Upper lobe of left lung (tissue), 6 donors: ENCODE results near the gene GAB3. TPM values are rescaled to one million over a fixed set of nuclear protein-coding genes. Genes with fewer than 3 reads are reported as not detected.

Source experiments
- ATAC-seq, 2 donors: fragments of 200-7000 bp; cut with Tn5 transposase; one replicate each; pipeline ENCODE4 v1.9.1; 2022; ENCODE audit warnings: mild to moderate bottlenecking in 2 of 2, moderate library complexity in 2 of 2; ENCODE audit not compliant: low FRiP score in 2 of 2
- DNase-seq, 2 donors: peaks; one replicate each; pipeline ENCODE4 v3.0.0-alpha.2; 2019 to 2020
- H3K27ac ChIP-seq, 4 donors: fragments of 200-600 bp; sonication (generic); one replicate each; pipeline ENCODE4 v1.5.1; 2016 to 2019
- H3K27me3 ChIP-seq, 4 donors: fragments of 200-600 bp; sonication (generic); one replicate each; pipeline ENCODE4 v1.5.1; 2017 to 2019
- H3K36me3 ChIP-seq, 4 donors: fragments of 200-600 bp; sonication (generic); one replicate each; pipeline ENCODE4 v1.5.1; 2016 to 2019
- H3K4me1 ChIP-seq, 4 donors: fragments of 200-600 bp; sonication (generic); one replicate each; pipeline ENCODE4 v1.5.1; 2018 to 2019
- H3K4me3 ChIP-seq, 4 donors: fragments of 200-600 bp; sonication (generic); one replicate each; pipeline ENCODE4 v1.5.1; 2017 to 2019; ENCODE audit warnings: mild to moderate bottlenecking in 2 of 4, moderate library complexity in 1 of 4
- H3K9me3 ChIP-seq, 4 donors: fragments of 200-600 bp; sonication (generic); one replicate each; pipeline ENCODE4 v1.5.1; 2018 to 2019
- CTCF ChIP-seq, 6 experiments: fragments of 450-650 bp in 4 of 6; fragments of 200-600 bp in 2 of 6; sonication (generic) in 2 of 6; IDR thresholded peaks; one replicate each; pipeline ENCODE4 v1.5.1; 2016 to 2019; ENCODE audit warnings: antibody characterized with exemption in 6 of 6
- EP300 ChIP-seq, 4 donors: sonication (generic); formaldehyde crosslinking; IDR thresholded peaks; one replicate each; pipeline ENCODE4 v1.5.1; 2017; ENCODE audit warnings: antibody characterized with exemption in 4 of 4, control low read depth in 2 of 4
- POLR2A ChIP-seq, 4 donors: fragments of 450-650 bp; IDR thresholded peaks; one replicate each; pipeline ENCODE4 v1.5.1; 2016 to 2017; ENCODE audit warnings: antibody characterized with exemption in 4 of 4, mild to moderate bottlenecking in 2 of 4
- POLR2AphosphoS5 ChIP-seq, 2 donors: sonication (generic); formaldehyde crosslinking; IDR thresholded peaks; one replicate each; pipeline ENCODE4 v1.5.1; 2017; ENCODE audit warnings: antibody characterized with exemption in 2 of 2
- WGBS, 2 donors: methylation state at CpG; one replicate each; pipeline ENCODE4 v1.1.5; 2017 to 2018; 5-methylcytosine and 5-hydroxymethylcytosine counted together
- total RNA-seq, 6 donors: library from RNA; depleted of rRNA in 4 of 6; stranded (reverse); fragments of >200 nt in 4 of 6; gene quantifications; one replicate each; pipeline versions ENCODE4 v1.1.0 to v1.2.1, GENCODE V29; 2016 to 2021
- donor health status: DM: no; HTN: no; CAD: no; lungs with moderate emphysema.
- donor health status: DM: no; HTN: yes; CAD: no; lungs with severe emphysema.

The GAB3 gene
- total RNA-seq, 6 donors from 2014 or later = 10.2 to 30.4 (median 15.4) TPM

GRCh38 chrX:154710309-154710708 lies 40.6 kb downstream of the GAB3 start:
- ATAC-seq = no peak

DNA sequence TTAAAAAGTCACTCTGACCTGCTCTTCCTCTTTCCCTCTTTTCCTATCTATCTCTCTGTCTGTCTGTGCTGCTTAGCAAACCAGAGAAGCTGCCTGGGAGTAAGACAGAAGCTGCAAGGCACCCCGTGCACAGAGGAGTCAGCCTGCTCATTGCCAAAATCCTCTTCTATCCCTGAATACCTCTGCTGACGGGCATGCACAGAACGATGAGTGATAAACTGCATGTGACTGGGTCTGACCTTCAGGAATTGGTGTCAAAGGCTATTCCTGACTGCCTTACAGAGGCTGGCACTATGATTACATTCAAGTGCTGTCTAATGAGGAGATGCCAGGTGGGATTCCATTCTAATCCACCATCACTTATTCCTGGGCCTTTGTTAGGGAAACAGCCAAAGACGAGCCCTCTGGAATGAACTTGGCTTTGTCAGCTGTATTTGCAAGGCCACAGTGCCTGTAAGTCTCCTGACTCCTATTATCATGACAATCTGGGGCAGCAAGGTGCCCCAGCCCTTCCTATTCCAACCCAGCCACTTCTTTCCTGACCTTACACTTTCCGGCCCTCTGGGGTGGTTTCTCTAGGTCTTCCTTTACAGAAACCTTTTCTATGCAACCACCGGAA lies 52.1 kb downstream of the GAB3 start:
- WGBS, 2 donors = 73 to 83% methylated on average over 4 to 6 of the region's 6 CpGs
- no peak overlapping the region for H3K4me3 ChIP-seq
- no peak overlapping the region for H3K27ac ChIP-seq
- no peaks in the 10 kb centered on the region for H3K4me1 ChIP-seq
- peaks cover 0 to 29% (median 5%) of the 10 kb centered on the region in 4 donors for H3K36me3 ChIP-seq
- no peaks in the 10 kb centered on the region for H3K9me3 ChIP-seq
- no peak for ATAC-seq
- TF ChIP-seq POLR2AphosphoS5 (IDR thresholded peaks at IDR 0.05) = no peak
- TF ChIP-seq CTCF (IDR thresholded peaks at IDR 0.05) = no peak
- no peak for TF ChIP-seq POLR2A (IDR thresholded peaks at IDR 0.05)
- TF ChIP-seq EP300 (IDR thresholded peaks at IDR 0.05) = no peak
- no peak for DNase-seq
- no peaks in the 10 kb centered on the region for H3K27me3 ChIP-seq

More at GRCh38 chrX:154710309-154710708, 40.6 kb downstream of the GAB3 start:
- Histone ChIP-seq H3K4me1 (peaks cover 0 to 21% (median 6%) of the 10 kb centered on the region in 4 donors), H3K4me3 (no peak overlapping the region), H3K36me3 (peaks cover 0 to 7% (median 3%) of the 10 kb centered on the region in 4 donors), H3K27me3 (no peaks in the 10 kb centered on the region), H3K9me3 (no peaks in the 10 kb centered on the region), H3K27ac (no peak overlapping the region)
- DNase-seq = no peak
- WGBS, 2 donors = 65 to 91% methylated on average over 4 of the region's 4 CpGs
- TF ChIP-seq POLR2AphosphoS5 (IDR thresholded peaks at IDR 0.05) (no peak), CTCF (IDR thresholded peaks at IDR 0.05) (no peak), EP300 (IDR thresholded peaks at IDR 0.05) (no peak), POLR2A (IDR thresholded peaks at IDR 0.05) (no peak)

GRCh38 chrX:154696676-154697045 lies 54.2 kb downstream of the GAB3 start:
- WGBS, 2 donors = 65% methylated on average over 1 of the region's 1 CpG; no CpG with 5 or more reads in 1 of the 2 donors
- H3K4me3 ChIP-seq = no peak overlapping the region
- TF ChIP-seq EP300 (IDR thresholded peaks at IDR 0.05) (no peak), POLR2AphosphoS5 (IDR thresholded peaks at IDR 0.05) (no peak), CTCF (IDR thresholded peaks at IDR 0.05) (no peak), POLR2A (IDR thresholded peaks at IDR 0.05) (no peak)
- H3K36me3 ChIP-seq = peaks cover 0 to 29% (median 5%) of the 10 kb centered on the region in 4 donors
- DNase-seq (no peak), ATAC-seq (no peak)
- no peaks in the 10 kb centered on the region for H3K4me1 ChIP-seq
- no peaks in the 10 kb centered on the region for H3K27me3 ChIP-seq
- H3K9me3 ChIP-seq = no peaks in the 10 kb centered on the region
- H3K27ac ChIP-seq = no peak overlapping the region

DNA sequence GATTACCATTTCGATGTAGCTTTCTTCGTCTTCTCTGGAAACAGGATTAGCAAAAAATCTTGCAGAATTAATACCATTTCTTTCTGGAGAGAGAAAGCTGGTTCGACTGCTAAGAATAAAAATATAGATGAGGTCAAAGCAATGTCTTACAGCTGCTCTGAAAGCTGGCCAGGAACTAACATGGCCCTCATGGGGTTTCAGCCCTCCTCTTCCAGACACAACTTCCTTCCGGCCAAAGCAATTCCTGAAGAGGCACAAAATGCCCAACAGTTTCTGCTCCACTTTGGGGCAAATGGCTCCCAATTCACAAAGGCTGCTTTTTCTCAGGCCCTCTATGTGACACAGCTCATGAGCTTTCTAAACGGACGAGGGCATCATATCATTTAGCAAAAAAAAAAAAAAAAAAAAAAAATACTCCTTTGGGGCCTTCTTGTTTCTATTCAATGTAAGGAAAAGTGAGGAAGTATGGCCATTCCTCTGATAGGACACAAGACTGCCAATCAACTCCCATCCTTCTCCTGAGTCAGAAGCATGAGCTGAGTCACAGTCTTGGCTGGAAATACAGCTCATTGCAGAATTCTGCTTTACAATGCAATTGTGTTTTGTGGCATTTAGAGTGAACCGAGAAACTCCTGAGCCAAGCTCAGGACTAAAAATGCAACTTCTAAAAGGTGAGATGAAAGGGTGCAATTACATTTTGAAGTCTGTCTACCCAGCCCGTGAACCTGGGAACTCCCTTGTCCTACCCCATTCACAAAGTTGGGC lies 54.8 kb downstream of the GAB3 start:
- Histone ChIP-seq H3K27ac (no peak overlapping the region), H3K4me1 (no peaks in the 10 kb centered on the region), H3K4me3 (no peak overlapping the region), H3K27me3 (no peaks in the 10 kb centered on the region), H3K36me3 (peaks cover 0 to 29% (median 5%) of the 10 kb centered on the region in 4 donors), H3K9me3 (no peaks in the 10 kb centered on the region)
- DNase-seq (no peak), ATAC-seq (no peak)
- no peak for TF ChIP-seq CTCF (IDR thresholded peaks at IDR 0.05)
- TF ChIP-seq POLR2AphosphoS5 (IDR thresholded peaks at IDR 0.05) = no peak
- TF ChIP-seq EP300 (IDR thresholded peaks at IDR 0.05) = no peak
- no peak for TF ChIP-seq POLR2A (IDR thresholded peaks at IDR 0.05)
- 73 to 77% methylated on average over 8 of the region's 8 CpGs for WGBS, 2 donors
